A549 (cell line): Measurements from ENCODE around the gene LUC7L2.
"Not testable (repeated sequence)": the region's sequence is repeated elsewhere in the genome, so short reads cannot be mapped to it uniquely, and the experiment has no call there.

Experiments
- CTCF ChIP-seq: fragments of >200 bp; sonication (Bioruptor Twin); formaldehyde crosslinking; IDR thresholded peaks from 3 replicates; pipeline ENCODE4 v1.5.1; 2016
- MAX ChIP-seq: IDR thresholded peaks from 2 replicates; pipeline ENCODE4 v1.6.1; 2012
- POLR2A ChIP-seq: IDR thresholded peaks from 2 replicates; pipeline ENCODE4 v1.6.1; 2012; ENCODE audit warnings: mild to moderate bottlenecking, low read length

GRCh38 chr7:139465072-139465471, 105.4 kb downstream of the LUC7L2 start:
- TF ChIP-seq POLR2A, CTCF, MAX: not testable (repeated sequence)
